ENCODE data around the gene HDAC4. TPM values are rescaled to one million over a fixed set of nuclear protein-coding genes. Genes with fewer than 3 reads are reported as not detected.

Gene HDAC4
- total RNA-seq, 4 donors from 2014 or later, result 21.6 to 72.7 (median 35.2) TPM

DNA sequence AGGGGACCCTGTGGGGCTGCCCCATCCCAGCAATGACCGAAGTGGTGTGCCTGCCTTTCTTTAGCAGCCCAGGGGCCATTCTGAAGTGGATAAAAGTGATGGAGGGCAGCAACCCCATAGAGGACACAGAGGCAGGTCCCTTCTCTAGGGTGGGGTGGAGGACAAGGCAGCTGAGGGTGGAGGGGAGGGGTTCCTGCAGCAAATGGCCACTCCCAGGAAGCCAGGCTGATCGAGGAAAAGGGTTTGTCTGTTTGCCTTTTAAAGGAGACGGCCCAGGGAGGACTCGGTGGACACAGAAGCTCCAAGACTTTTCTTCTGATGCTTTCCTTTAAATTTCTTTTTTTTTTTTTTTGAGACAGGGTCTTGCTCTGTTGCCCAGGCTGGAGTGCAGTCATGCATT is 280.2 kb downstream of the HDAC4 start:
- TF ChIP-seq, protein P1, sequence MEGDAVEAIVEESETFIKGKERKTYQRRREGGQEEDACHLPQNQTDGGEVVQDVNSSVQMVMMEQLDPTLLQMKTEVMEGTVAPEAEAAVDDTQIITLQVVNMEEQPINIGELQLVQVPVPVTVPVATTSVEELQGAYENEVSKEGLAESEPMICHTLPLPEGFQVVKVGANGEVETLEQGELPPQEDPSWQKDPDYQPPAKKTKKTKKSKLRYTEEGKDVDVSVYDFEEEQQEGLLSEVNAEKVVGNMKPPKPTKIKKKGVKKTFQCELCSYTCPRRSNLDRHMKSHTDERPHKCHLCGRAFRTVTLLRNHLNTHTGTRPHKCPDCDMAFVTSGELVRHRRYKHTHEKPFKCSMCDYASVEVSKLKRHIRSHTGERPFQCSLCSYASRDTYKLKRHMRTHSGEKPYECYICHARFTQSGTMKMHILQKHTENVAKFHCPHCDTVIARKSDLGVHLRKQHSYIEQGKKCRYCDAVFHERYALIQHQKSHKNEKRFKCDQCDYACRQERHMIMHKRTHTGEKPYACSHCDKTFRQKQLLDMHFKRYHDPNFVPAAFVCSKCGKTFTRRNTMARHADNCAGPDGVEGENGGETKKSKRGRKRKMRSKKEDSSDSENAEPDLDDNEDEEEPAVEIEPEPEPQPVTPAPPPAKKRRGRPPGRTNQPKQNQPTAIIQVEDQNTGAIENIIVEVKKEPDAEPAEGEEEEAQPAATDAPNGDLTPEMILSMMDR (IDR thresholded peaks at IDR 0.05), result no peak
- no peak for DNase-seq
- intact Hi-C loops (cut with DNase I), result no loop called here
- WGBS, 2 donors, result 57% methylated on average over 4 of the region's 4 CpGs
- Histone ChIP-seq H3K27me3 (no peaks in the 10 kb centered on the region), H3K27ac (peak overlapping the region in 1 of 4 donors; percentile 58), H3K36me3 (peaks cover 6 to 51% (median 14%) of the 10 kb centered on the region in 3 donors), H3K4me3 (no peak overlapping the region), H3K4me1 (peaks cover 0 to 37% (median 0%) of the 10 kb centered on the region in 3 donors), H3K9me3 (no peaks in the 10 kb centered on the region)

DNA sequence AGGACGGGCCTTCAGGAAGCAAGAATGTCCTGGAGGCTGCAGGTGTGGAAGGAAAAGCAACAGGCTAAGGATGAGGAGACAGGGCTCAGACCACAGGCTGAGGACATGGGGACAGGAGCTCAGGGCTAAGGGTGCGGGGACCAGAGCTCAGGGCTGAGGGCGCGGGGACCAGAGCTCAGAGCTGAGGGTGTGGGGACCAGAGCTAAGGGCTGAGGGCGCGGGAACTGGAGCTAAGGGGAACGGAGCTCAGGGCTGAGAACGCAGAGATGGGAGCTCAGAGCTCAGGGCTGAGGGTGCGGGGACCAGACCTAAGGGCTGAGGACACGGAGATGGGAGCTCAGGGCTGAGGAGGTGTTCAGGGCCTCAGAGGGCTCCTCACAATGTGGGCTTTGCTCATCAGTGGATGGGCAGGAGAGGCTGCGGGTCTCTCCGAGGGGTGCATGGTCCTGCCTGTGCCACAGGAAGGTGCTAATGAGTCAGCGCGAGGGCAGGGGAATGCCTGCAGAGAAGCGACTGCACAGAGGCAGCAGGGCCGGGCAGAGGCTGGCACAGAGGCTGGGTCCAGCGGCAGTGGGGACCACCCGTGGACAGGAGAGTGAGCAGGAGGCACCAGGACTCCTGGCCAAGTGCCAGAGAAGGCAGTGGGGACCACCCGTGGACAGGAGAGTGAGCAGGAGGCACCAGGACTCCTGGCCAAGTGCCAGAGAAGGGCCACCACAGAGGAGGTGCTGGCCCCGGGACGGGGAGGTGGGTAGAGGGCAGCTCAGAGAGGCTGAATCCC is 281.3 kb downstream of the HDAC4 start:
- H3K36me3 ChIP-seq, result peaks cover 0 to 51% (median 4%) of the 10 kb centered on the region in 3 donors
- TF ChIP-seq POLR2A (IDR thresholded peaks at IDR 0.05), result no peak
- TF ChIP-seq, protein P1 (IDR thresholded peaks at IDR 0.05), result no peak
- WGBS, 2 donors, result 87 to 92% methylated on average over 18 to 19 of the region's 21 CpGs
- H3K4me1 ChIP-seq, result peaks cover 2 to 45% (median 3%) of the 10 kb centered on the region in 3 donors
- H3K4me3 ChIP-seq, result no peak overlapping the region
- H3K27me3 ChIP-seq, result no peaks in the 10 kb centered on the region
- DNase-seq, result no peak
- no peak overlapping the region for H3K27ac ChIP-seq
- intact Hi-C loops (cut with DNase I), result no loop called here
- no peaks in the 10 kb centered on the region for H3K9me3 ChIP-seq

DNA sequence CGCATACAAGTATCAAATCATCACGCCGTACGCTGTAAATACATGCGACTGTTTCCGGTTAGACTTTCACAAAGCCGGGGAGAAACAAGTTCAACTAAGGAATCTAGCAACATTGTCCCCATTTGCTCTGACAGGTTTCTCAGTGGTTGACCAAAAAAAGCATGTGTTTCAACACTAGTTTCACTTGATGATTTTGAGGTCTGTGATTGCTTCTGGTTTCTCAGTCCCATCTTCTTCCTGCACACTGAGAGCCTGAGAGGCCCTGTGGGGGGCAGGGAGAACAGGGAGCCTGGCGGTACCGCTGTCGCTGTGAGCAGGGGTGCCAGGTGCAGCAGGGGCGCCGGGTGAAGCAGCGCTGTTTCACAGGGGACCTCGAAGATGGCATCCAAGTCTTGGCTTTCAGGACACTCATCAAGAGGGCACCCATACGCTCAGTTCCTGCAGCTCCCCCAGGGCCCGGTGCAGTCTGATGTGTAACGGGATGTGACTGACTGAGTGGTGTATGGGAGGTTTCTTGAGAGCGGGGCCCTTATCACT is 282.1 kb downstream of the HDAC4 start:
- no peak for TF ChIP-seq POLR2A (IDR thresholded peaks at IDR 0.05)
- TF ChIP-seq, protein P1 (IDR thresholded peaks at IDR 0.05), result no peak
- intact Hi-C loops (cut with DNase I), result no loop called here
- peaks cover 8 to 53% (median 10%) of the 10 kb centered on the region in 3 donors for H3K4me1 ChIP-seq
- H3K27ac ChIP-seq, result no peak overlapping the region
- WGBS, 2 donors, result 78 to 82% methylated on average over 8 to 13 of the region's 18 CpGs
- peaks cover 0 to 47% (median 4%) of the 10 kb centered on the region in 3 donors for H3K36me3 ChIP-seq
- no peak overlapping the region for H3K4me3 ChIP-seq
- H3K27me3 ChIP-seq, result no peaks in the 10 kb centered on the region
- H3K9me3 ChIP-seq, result no peaks in the 10 kb centered on the region
- no peak for DNase-seq

DNA sequence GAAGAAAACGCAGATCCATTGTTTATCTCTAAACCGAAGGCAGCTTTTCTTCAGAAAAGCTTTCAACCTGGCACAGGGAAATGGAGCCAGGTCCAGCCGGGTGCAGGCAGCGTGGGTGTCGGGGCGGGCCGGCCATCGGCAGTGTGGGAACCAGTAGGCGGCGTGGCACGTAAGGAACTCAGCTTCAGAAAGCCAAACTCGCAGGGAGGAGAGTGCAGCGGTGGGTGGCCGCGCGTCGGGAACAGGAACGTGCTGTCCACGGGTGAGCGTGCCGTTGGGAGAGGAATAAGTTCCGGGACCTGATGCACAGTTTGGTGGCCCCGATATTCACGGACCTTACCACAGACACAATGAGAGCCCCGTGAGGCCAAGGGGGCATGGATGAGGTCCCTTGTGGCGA is 282.6 kb downstream of the HDAC4 start:
- Histone ChIP-seq H3K27me3 (no peaks in the 10 kb centered on the region), H3K36me3 (peaks cover 0 to 44% (median 4%) of the 10 kb centered on the region in 3 donors), H3K27ac (no peak overlapping the region), H3K4me1 (peaks cover 12 to 58% (median 13%) of the 10 kb centered on the region in 3 donors), H3K9me3 (no peaks in the 10 kb centered on the region), H3K4me3 (no peak overlapping the region)
- DNase-seq, result no peak
- TF ChIP-seq, protein P1 (IDR thresholded peaks at IDR 0.05), result no peak
- TF ChIP-seq POLR2A (IDR thresholded peaks at IDR 0.05), result no peak
- intact Hi-C loops (cut with DNase I), result no loop called here
- WGBS, 2 donors, result 92 to 94% methylated on average over 19 to 26 of the region's 26 CpGs

DNA sequence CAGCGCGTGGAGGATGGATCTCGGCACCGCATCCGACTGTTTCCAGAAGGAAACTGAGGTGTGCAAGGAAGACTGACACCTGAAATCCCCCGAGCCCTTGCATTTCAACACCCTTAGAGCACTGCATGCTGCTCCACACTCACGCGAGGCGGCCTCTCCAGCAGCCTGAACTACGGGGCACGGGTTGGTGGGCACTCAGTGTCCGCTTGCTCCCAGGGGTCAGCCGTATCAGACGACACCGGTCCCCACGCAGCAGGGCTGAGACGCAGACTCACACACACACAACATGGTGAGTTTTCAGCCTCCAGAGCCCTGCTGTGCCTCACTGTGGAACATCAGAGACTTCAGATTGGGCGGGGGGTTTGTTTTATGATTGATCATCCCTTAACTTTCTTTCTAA is 283.0 kb downstream of the HDAC4 start:
- H3K4me3 ChIP-seq, result no peak overlapping the region
- H3K9me3 ChIP-seq, result no peaks in the 10 kb centered on the region
- H3K27me3 ChIP-seq, result no peaks in the 10 kb centered on the region
- peaks cover 0 to 43% (median 4%) of the 10 kb centered on the region in 3 donors for H3K36me3 ChIP-seq
- intact Hi-C loops (cut with DNase I), result no loop called here
- H3K27ac ChIP-seq, result no peak overlapping the region
- H3K4me1 ChIP-seq, result peaks cover 12 to 62% (median 13%) of the 10 kb centered on the region in 3 donors
- no peak for TF ChIP-seq POLR2A (IDR thresholded peaks at IDR 0.05)
- TF ChIP-seq, protein P1 (IDR thresholded peaks at IDR 0.05), result no peak
- 95 to 97% methylated on average over 6 to 12 of the region's 18 CpGs for WGBS, 2 donors
- no peak for DNase-seq
